Kidney (tissue), 14 donors: ENCODE results near the gene STPG3. TPM values are rescaled to one million over a fixed set of nuclear protein-coding genes. Genes with fewer than 3 reads are reported as not detected.

Experiments
- DNase-seq, 5 donors: peaks; one replicate each; pipeline ENCODE4 v3.0.0-alpha.2; 2013 to 2020
- FAIRE-seq: peaks from 2 replicates; lab custom pipeline; 2012; peaks lifted over from hg19 to GRCh38; lab: Jason Lieb, UNC
- H3K27ac ChIP-seq, 2 donors: one replicate each; pipeline ENCODE4 v1.7.0; 2013; ENCODE audit warnings: low read depth in 2 of 2, low read length in 2 of 2, inconsistent platforms in 1 of 2
- H3K27me3 ChIP-seq: one replicate; pipeline ENCODE4 v1.7.1; 2013; ENCODE audit warnings: low read length, inconsistent platforms; ENCODE audit not compliant: control insufficient read depth, insufficient read depth
- H3K36me3 ChIP-seq, 3 donors: one replicate each; pipeline versions ENCODE4 v1.7.0 to v1.7.1; 2013; ENCODE audit warnings: low read length in 3 of 3, control low read depth in 1 of 3, inconsistent platforms in 1 of 3; ENCODE audit not compliant: insufficient read depth in 3 of 3, control insufficient read depth in 2 of 3
- H3K4me1 ChIP-seq, 3 donors: one replicate each; pipeline versions ENCODE4 v1.7.0 to v1.7.1; 2013; ENCODE audit warnings: low read length in 3 of 3, inconsistent platforms in 1 of 3, low read depth in 1 of 3; ENCODE audit not compliant: control insufficient read depth in 2 of 3, insufficient read depth in 2 of 3
- H3K4me3 ChIP-seq, 3 donors: one replicate each; pipeline versions ENCODE4 v1.7.0 to v1.8.1; 2013; ENCODE audit warnings: low read length in 3 of 3, control low read depth in 1 of 3, inconsistent platforms in 1 of 3
- H3K9ac ChIP-seq, 3 donors: one replicate each; pipeline versions ENCODE4 v1.7.0 to v1.7.1; 2013; ENCODE audit warnings: low read length in 3 of 3, control low read depth in 1 of 3, inconsistent platforms in 1 of 3
- H3K9me3 ChIP-seq, 3 donors: one replicate each; pipeline versions ENCODE4 v1.7.0 to v1.7.1; 2013; ENCODE audit warnings: low read length in 3 of 3, control low read depth in 1 of 3, inconsistent platforms in 1 of 3; ENCODE audit not compliant: control insufficient read depth in 2 of 3, insufficient read depth in 1 of 3
- intact Hi-C: fragments of 100-400 bp; cut with DNase I; formaldehyde crosslinking; loops from one replicate; pipeline ENCODE4 v1.11.1; 2022
- polyA plus RNA-seq: library from polyadenylated mRNA; stranded (reverse); fragments of 350-450 nt; fragmentation: Illumina TruSeq; extraction: RNeasy Lipid Tissue Mini Kit (QIAGEN cat#74804); gene quantifications from one replicate; pipeline ENCODE4 v1.2.3, GENCODE V29; 2014; ENCODE audit warnings: low read depth, low replicate concordance; ENCODE audit not compliant: insufficient read depth
- total RNA-seq: library from RNA; stranded (reverse); fragmentation: NEBNext Ultra II Directional; extraction: Animal tissue kit (Norgen Biotek cat#: 25700); gene quantifications from one replicate; pipeline ENCODE4 v1.2.1, GENCODE V29; 2021
- TF ChIP-seq, protein P1 (sequence below): IDR thresholded peaks from 3 replicates; pipeline ENCODE4 v1.5.1; 2012; ENCODE audit warnings: mild to moderate bottlenecking, moderate library complexity, borderline replicate concordance; ENCODE audit not compliant: insufficient read depth; ENCODE audit errors: extremely low read depth
- donor health status: control.
- donor health status: control.
- donor health status: control.
- donor health status: control.
- donor health status: control.
- donor health status: DM: yes; HTN: yes; CAD: no.
- donor health status: Normal renal cell carcinoma (clear cell type).

Gene STPG3
- total and polyA plus RNA-seq, 2 donors from 2014 or later, result 0.38 TPM; not detected in 1

DNA sequence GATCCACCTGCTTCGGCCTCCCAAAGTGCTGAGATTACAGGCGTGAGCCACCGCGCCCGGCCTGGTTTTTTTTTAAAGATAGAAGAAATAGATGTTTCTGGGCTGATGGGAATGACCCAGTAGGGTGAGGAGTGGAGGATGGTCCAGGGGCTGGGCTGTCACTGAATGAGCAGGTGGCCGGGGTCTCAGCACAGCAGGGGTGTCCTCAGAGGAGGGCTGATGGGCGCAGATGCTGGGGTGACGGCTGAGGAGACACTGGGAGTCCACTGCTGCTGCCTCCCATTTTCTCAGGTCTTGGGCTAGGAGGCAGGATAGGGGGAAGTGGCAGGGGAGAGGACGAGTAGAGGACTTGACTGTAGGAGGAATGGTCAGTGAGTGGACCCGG is 24.1 kb downstream of the STPG3 start:
- no peak overlapping the region for H3K27ac ChIP-seq
- intact Hi-C loops, result no loop called here

GRCh38 chr9:137275588-137276472 is 24.7 kb downstream of the STPG3 start:
- FAIRE-seq, result no peak
- Histone ChIP-seq H3K9ac (peak overlapping the region in 2 of 3 donors; percentile 10 to 41), H3K4me3 (no peak overlapping the region), H3K36me3 (no peaks in the 10 kb centered on the region), H3K9me3 (no peaks in the 10 kb centered on the region), H3K4me1 (peaks cover 0 to 26% (median 7%) of the 10 kb centered on the region in 3 donors), H3K27ac (peak overlapping the region in 1 of 2 donors; percentile 92), H3K27me3 (no peaks in the 10 kb centered on the region)
- DNase-seq, result peak in 2 of 5 donors; percentile 48 to 67
- intact Hi-C loops, result no loop called here
- TF ChIP-seq, protein P1, sequence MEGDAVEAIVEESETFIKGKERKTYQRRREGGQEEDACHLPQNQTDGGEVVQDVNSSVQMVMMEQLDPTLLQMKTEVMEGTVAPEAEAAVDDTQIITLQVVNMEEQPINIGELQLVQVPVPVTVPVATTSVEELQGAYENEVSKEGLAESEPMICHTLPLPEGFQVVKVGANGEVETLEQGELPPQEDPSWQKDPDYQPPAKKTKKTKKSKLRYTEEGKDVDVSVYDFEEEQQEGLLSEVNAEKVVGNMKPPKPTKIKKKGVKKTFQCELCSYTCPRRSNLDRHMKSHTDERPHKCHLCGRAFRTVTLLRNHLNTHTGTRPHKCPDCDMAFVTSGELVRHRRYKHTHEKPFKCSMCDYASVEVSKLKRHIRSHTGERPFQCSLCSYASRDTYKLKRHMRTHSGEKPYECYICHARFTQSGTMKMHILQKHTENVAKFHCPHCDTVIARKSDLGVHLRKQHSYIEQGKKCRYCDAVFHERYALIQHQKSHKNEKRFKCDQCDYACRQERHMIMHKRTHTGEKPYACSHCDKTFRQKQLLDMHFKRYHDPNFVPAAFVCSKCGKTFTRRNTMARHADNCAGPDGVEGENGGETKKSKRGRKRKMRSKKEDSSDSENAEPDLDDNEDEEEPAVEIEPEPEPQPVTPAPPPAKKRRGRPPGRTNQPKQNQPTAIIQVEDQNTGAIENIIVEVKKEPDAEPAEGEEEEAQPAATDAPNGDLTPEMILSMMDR, result no peak

More for the DNA sequence above, 24.1 kb downstream of the STPG3 start:
- FAIRE-seq, result no peak
- peak in 1 of 5 donors; percentile 62 for DNase-seq
- no peak overlapping the region for H3K4me3 ChIP-seq
- no peak overlapping the region for H3K9ac ChIP-seq
- H3K27me3 ChIP-seq, result no peaks in the 10 kb centered on the region
- no peaks in the 10 kb centered on the region for H3K9me3 ChIP-seq
- H3K4me1 ChIP-seq, result peaks cover 0 to 26% (median 7%) of the 10 kb centered on the region in 3 donors
- H3K36me3 ChIP-seq, result no peaks in the 10 kb centered on the region
- TF ChIP-seq, protein P1, result no peak

GRCh38 chr9:137276473-137277328 is 25.6 kb downstream of the STPG3 start:
- peaks cover 0 to 26% (median 7%) of the 10 kb centered on the region in 3 donors for H3K4me1 ChIP-seq
- intact Hi-C loops, result no loop called here
- H3K27ac ChIP-seq, result peak overlapping the region; percentile 90 to 92
- peak overlapping the region in 2 of 3 donors; percentile 41 to 53 for H3K9ac ChIP-seq
- TF ChIP-seq, protein P1, result no peak
- peak overlapping the region in 1 of 3 donors; percentile 48 for H3K4me3 ChIP-seq
- FAIRE-seq (no peak), DNase-seq (peak; percentile 74 to 95 (median 83))
- H3K9me3 ChIP-seq, result no peaks in the 10 kb centered on the region
- no peaks in the 10 kb centered on the region for H3K27me3 ChIP-seq
- no peaks in the 10 kb centered on the region for H3K36me3 ChIP-seq
